Fibroblast of mammary gland (primary cell): ENCODE measurements around the gene ACAP1.

Source experiments
- DNase-seq: peaks from one replicate; pipeline ENCODE4 v3.0.0-alpha.2; 2010; ENCODE audit warnings: low read depth
- H3K4me3 ChIP-seq: 2 replicates; pipeline ENCODE4 v1.5.1; 2011; ENCODE audit warnings: low read depth, mild to moderate bottlenecking, low read length, moderate library complexity; ENCODE audit not compliant: control insufficient read depth
- CTCF ChIP-seq: conservative IDR thresholded peaks from 2 replicates; pipeline ENCODE4 v1.5.1; 2011; ENCODE audit warnings: low read depth, low read length, inconsistent platforms; ENCODE audit not compliant: control insufficient read depth, insufficient read depth

Gene ACAP1

GRCh38 chr17:7317161-7317803 lies 19.0 kb upstream of the ACAP1 start:
- DNase-seq = no peak
- H3K4me3 ChIP-seq = no peak overlapping the region
- no peak for TF ChIP-seq CTCF

- no peak overlapping the region for H3K4me3 ChIP-seq
- no peak for TF ChIP-seq CTCF
- no peak for DNase-seq
These were observed 18.0 kb upstream of the ACAP1 start for GRCh38 chr17:7318121-7318860.

- no peak for DNase-seq
- no peak overlapping the region for H3K4me3 ChIP-seq
- TF ChIP-seq CTCF = no peak
These were observed 14.9 kb upstream of the ACAP1 start for GRCh38 chr17:7321466-7321865.

GRCh38 chr17:7322520-7323194 lies 13.7 kb upstream of the ACAP1 start:
- TF ChIP-seq CTCF = no peak
- H3K4me3 ChIP-seq = no peak overlapping the region
- no peak for DNase-seq

- H3K4me3 ChIP-seq = no peak overlapping the region
- peak; percentile 50 for DNase-seq
- TF ChIP-seq CTCF = peak; percentile 80
These were observed 12.4 kb upstream of the ACAP1 start for GRCh38 chr17:7323731-7324437.

GRCh38 chr17:7324438-7324779 lies 11.9 kb upstream of the ACAP1 start:
- no peak for TF ChIP-seq CTCF
- DNase-seq = no peak
- H3K4me3 ChIP-seq = no peak overlapping the region
